Vagina (tissue), 2 donors: Measurements from ENCODE around the gene WBP2.

Experiments
- POLR2A ChIP-seq, 2 donors: fragments of 450-650 bp; IDR thresholded peaks; one replicate each; pipeline ENCODE4 v1.6.1; 2017; ENCODE audit warnings: antibody characterized with exemption in 2 of 2, mild to moderate bottlenecking in 2 of 2, moderate library complexity in 2 of 2
- POLR2AphosphoS5 ChIP-seq, 2 donors: sonication (generic); formaldehyde crosslinking; IDR thresholded peaks; one replicate each; pipeline ENCODE4 v1.9.0; 2017; ENCODE audit warnings: antibody characterized with exemption in 2 of 2, mild to moderate bottlenecking in 2 of 2, low read depth in 1 of 2; ENCODE audit not compliant: insufficient read depth in 1 of 2
- TF ChIP-seq, protein P1 (sequence below), 3 experiments: fragments of 450-650 bp in 2 of 3; fragments of 200-600 bp in 1 of 3; sonication (generic) in 1 of 3; IDR thresholded peaks; one replicate each; pipeline ENCODE4 v1.5.1; 2017 to 2019; ENCODE audit warnings: antibody characterized with exemption in 3 of 3, mild to moderate bottlenecking in 2 of 3, moderate library complexity in 2 of 3

DNA sequence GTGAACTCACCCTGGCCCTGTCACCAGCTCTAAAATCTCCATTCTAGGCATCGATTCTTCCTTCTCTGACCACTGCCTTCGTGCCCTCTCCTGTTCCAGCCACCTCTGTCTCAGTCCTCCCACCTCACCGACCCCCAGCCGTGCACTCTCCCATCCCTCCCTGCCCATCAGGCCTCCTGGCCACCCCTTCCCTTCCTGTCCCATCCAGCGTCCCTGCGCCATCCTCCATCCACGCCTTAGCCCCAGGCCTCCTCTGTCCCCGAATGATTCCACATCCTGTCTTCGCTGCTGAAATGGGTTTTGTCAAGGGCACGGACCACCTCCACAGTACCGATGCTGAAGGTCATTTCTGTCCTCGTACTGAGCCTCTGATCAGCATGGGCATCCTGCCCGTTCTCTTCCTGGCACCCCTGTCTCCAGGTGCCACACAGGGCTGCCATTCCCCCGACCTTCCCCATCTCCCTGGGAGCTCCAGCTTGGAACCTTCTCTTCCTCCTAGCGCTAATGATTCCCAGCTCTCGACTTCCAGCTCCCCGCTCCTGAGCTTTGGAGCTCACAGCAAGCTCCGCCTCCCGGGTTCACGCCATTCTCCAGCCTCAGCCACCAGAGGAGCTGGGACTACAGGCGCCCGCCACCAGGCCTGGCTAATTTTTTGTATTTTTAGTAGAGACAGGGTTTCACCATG, 39.1 kb upstream of the WBP2 start:
- TF ChIP-seq POLR2A (IDR thresholded peaks at IDR 0.05), result no peak
- TF ChIP-seq, protein P1, sequence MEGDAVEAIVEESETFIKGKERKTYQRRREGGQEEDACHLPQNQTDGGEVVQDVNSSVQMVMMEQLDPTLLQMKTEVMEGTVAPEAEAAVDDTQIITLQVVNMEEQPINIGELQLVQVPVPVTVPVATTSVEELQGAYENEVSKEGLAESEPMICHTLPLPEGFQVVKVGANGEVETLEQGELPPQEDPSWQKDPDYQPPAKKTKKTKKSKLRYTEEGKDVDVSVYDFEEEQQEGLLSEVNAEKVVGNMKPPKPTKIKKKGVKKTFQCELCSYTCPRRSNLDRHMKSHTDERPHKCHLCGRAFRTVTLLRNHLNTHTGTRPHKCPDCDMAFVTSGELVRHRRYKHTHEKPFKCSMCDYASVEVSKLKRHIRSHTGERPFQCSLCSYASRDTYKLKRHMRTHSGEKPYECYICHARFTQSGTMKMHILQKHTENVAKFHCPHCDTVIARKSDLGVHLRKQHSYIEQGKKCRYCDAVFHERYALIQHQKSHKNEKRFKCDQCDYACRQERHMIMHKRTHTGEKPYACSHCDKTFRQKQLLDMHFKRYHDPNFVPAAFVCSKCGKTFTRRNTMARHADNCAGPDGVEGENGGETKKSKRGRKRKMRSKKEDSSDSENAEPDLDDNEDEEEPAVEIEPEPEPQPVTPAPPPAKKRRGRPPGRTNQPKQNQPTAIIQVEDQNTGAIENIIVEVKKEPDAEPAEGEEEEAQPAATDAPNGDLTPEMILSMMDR (IDR thresholded peaks at IDR 0.05), result no peak
- TF ChIP-seq POLR2AphosphoS5 (IDR thresholded peaks at IDR 0.05; ENCODE audit: insufficient read depth in 1 of 2, low read depth in 1 of 2), result no peak
